ENCODE measurements around the gene ETFA.

The ETFA gene

GRCh38 chr15:76215634-76216033, 95.6 kb downstream of the ETFA start (continued):
- TF ChIP-seq YY1 (tag by site-specific recombination; IDR thresholded peaks at IDR 0.05): no peak
- no peak for TF ChIP-seq ZBTB7A (tag by site-specific recombination; IDR thresholded peaks at IDR 0.05; ENCODE audit: low read depth)
- TF ChIP-seq ZEB2 (tag by site-specific recombination; IDR thresholded peaks at IDR 0.05): no peak
- no peak for TF ChIP-seq PRDM4 (tag by site-specific recombination; IDR thresholded peaks at IDR 0.05)
- TF ChIP-seq ZNF645 (tag by site-specific recombination; IDR thresholded peaks at IDR 0.05): no peak

- Histone ChIP-seq H3K9me3 (ENCODE audit: control insufficient read depth, insufficient read depth, low read depth, low read length) (no peaks in the 10 kb centered on the region), H3K4me3 (ENCODE audit: low read depth, low read length) (no peak overlapping the region), H3K36me3 (ENCODE audit: control insufficient read depth in 2 of 2, insufficient read depth in 1 of 2, low read length in 2 of 2) (peaks cover 0 to 88% of the 10 kb centered on the region in 2 experiments; a peak in 1 of 3 replicates), H3K4me1 (ENCODE audit: control insufficient read depth, insufficient read depth, low read length) (no peaks in the 10 kb centered on the region), H3K27ac (ENCODE audit: extremely low read depth, low read depth, low read length) (no peak overlapping the region)
- ChIA-PET POLR2A (no interaction called here), CTCF (no interaction called here)
- TF ChIP-seq ZNF341 (tag by site-specific recombination; IDR thresholded peaks at IDR 0.05; ENCODE audit: low read depth) (peak; percentile 30; the same call in 1 of the 2 replicates), ZIC2 (tag by site-specific recombination; IDR thresholded peaks at IDR 0.05) (peak; percentile 38), ZNF366 (tag by site-specific recombination; conservative IDR thresholded peaks at IDR 0.05) (no peak), ZNF26 (tag by site-specific recombination; IDR thresholded peaks at IDR 0.05) (no peak), PRDM10 (tag by site-specific recombination; IDR thresholded peaks at IDR 0.05) (0 out of 2 replicates have a peak, but pooled peaks have one; percentile 26), GLI4 (tag by site-specific recombination; IDR thresholded peaks at IDR 0.05) (no peak), ZNF560 (tag by site-specific recombination; IDR thresholded peaks at IDR 0.05; ENCODE audit: borderline replicate concordance) (no peak), PATZ1 (tag by site-specific recombination; IDR thresholded peaks at IDR 0.05) (0 out of 2 replicates have a peak, but pooled peaks have one; percentile 7), ZBTB17 (tag by site-specific recombination; IDR thresholded peaks at IDR 0.05) (peak; percentile 23; the same call in 1 of the 2 replicates), ZNF202 (tag by site-specific recombination; IDR thresholded peaks at IDR 0.05; ENCODE audit: borderline replicate concordance) (no peak), YY2 (tag by site-specific recombination; IDR thresholded peaks at IDR 0.05) (no peak), ZXDB (tag by site-specific recombination; IDR thresholded peaks at IDR 0.05) (no peak), TSHZ1 (tag by site-specific recombination; IDR thresholded peaks at IDR 0.05; ENCODE audit: borderline replicate concordance) (no peak), ZSCAN5A (tag by site-specific recombination; IDR thresholded peaks at IDR 0.05) (no peak), ZNF394 (tag by site-specific recombination; IDR thresholded peaks at IDR 0.05; ENCODE audit: borderline replicate concordance) (no peak)
These were observed 101.3 kb downstream of the ETFA start for GRCh38 chr15:76209942-76210341.

All from HEK293 (cell line).